Measurements from ENCODE around the gene A3GALT2.

Gene A3GALT2

DNA sequence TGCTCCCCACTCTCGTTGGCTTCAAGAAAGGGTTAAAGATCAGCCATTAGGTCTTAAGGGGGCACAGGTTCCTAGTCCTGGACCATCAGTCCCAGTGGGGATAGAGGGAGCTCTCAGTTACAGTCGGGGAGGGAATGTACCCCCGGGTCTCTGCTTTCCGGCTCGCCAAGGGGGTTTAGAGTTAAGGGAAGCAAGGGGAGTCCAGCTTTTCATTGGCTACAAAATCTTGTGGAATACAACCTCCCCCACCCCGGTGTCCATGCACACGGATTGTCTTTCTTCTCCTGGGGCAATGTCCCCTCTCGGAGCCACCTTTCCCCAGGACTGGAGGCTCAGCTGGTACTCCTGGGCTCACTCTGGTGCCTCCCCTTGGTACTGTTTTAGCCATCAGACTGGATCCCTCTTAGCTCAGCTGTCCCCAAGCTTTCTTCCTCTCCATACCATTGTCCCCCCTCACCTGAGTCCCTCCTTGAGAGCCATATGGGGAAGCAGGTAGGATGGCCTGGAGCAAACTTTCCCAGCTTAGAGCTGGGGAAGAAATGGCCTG is at the start of gene A3GALT2:
Gene A3GALT2 (minus strand): TSS at position 480 of the 547 bp plus-strand sequence. CDS start 0 bp downstream, at position 480.
- no peak for DNase-seq (ENCODE audit: low read depth in 2 of 2)

DNA sequence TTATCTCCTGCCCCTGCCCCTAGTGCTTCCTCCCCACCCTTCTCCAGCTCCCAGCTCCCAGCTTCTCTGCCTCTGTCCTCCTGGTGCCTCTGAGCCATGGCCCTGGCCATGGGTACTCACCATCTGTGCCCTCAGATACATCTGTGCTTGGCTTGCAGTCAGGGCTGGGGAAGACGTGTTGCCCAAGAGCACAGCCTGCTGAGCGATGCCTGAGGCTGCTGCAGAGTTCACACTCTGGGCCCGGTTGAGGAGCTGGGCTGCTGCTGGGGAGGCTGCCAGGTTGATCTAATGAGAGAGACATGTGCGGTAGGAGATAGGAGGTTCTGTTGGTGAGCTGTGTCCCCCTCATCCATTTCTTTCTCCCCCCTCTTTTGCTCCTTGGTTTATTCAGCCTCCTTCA is 49.4 kb upstream of the A3GALT2 start:
- no peak for DNase-seq (ENCODE audit: low read depth in 2 of 2)

DNA sequence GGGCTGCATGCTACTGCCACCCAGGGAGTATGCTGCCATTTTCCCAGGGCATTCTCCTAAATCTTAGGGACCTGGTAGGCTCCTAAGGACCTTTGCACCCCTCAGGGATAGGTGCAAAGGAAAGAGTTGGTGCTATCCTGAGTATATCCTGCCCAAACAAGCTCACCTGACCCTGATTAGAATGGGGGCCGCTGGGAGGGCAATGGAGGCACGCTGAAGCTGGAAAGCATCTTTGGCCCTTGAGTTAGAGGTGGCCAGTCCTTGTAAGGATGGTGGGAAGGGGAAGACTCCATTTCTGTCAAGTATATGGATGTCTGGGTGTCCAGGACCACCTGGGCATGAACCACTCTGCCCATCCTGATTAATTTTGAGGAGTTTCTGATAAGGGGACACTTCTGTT is 48.9 kb upstream of the A3GALT2 start:
- no peak for DNase-seq (ENCODE audit: low read depth in 2 of 2)

DNA sequence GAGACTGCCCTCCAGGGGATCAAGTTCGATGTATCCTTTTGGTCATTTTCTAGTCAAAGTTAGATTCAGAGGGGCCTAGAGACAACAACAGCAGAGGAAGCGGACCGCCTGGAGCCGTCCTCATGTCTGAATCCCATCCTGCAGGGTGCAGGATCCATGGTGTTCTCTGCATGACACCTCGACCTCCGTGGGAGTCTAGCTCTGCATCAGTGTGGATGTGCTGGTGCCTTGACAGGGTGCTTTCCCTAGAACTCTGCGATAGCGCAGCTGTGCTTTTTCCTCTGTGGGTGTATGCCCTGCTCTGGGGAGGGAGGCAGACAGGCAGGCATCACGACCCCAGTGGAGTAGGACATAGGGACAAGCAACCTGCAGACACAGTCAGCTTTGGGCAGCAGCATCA is 48.2 kb upstream of the A3GALT2 start:
- DNase-seq (ENCODE audit: low read depth in 2 of 2) = no peak

DNA sequence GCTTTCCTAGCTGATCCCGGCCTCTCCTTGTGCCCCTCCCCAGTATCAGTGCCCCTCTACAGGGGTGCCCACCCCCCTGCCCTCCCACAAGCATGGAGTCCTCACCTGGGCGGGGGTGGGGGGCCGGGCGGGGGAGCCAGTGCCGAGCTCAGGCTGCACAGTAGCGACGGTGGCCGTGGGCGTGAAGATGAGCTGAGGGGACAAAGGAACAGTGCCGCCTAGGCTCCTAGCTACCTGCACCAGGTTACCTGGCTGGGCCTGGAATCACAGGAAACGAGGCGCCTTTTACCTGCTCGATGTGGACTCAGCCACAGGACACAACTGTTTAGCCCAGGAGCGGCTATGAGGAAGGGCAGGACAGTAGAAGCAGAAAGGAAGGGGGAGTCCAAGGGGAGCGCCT is 47.5 kb upstream of the A3GALT2 start:
- DNase-seq (ENCODE audit: low read depth in 2 of 2) = no peak

DNA sequence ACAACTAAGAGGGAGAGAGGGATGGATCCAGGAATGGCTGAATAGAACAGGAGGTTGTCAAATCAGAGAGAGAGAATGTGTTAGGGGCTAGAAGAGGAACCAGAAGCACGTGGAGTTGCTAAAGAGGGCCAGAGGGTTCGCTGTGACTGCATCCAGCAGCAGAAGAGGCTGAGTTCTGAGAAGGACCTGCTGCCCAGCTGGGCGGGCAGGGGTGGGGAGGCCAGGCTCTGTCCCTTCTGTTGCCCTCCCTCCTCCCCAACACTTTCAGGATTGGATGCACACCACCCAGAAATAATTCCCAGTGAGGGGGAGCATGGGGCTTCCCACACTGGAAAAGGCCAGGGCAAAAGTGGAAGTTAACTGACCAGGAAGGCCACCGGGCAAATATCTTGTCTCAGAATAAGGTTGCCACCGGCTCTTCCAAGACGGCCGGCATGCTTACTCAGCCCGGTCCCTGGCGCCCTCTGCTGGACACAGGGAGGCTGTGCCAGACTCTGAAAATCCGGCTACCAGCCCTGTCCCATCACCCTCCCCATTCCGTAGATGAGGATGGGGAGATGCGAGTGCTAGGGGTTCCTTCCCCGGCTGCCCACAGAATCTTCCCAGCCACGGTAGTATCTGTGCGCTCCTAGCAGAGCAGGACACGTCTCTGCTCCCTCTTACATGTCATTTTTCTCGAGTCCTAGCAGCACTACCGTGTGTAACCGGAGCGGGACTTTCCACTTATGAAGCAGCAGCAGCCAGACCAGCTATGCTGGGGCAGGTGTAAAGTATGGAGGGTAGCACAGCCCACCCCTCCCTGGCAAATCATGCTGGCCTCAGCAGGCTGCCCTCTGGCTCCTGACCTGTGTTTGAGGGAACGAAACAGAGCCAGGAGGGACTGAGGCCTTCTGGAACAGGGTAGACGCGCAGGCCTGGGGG is 46.8 kb upstream of the A3GALT2 start:
- peak; percentile 69 to 79 for DNase-seq (ENCODE audit: low read depth in 2 of 2)

DNA sequence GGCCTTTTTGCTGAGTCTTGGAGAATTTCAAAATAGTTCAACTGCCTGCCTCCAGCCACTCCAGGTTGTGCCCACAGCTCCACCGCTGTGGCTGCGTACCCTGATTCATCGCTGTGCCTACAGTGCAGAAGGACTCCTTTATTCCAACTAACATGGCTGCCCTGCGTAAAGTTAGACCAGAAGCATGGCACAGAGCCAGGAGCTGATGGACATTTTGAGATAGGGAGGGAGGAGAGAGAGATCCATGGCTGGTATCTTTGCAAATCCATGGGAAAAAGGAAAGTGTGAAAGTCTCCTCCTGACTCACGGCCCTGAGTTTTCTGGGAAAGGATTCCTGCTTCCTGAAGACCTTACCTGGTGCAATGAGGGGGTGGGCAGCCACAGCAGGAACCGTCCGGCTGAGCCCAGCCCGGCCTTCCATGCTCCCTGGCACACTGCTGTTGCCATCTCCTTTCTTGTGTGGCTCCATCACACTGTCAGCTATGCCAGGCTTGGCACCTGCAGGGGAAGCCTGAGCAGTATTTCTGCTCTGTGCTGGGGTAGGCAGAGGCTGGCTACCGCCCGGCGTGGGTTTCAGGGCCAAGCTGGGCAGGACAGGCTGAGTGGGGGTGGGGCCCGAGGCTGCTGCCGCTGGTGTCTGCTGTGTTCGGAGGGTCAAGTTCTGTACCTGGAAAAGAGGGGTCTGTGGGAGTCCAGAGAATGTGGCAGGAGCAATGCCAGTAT is 46.0 kb upstream of the A3GALT2 start:
- no peak for DNase-seq (ENCODE audit: low read depth in 2 of 2)

DNA sequence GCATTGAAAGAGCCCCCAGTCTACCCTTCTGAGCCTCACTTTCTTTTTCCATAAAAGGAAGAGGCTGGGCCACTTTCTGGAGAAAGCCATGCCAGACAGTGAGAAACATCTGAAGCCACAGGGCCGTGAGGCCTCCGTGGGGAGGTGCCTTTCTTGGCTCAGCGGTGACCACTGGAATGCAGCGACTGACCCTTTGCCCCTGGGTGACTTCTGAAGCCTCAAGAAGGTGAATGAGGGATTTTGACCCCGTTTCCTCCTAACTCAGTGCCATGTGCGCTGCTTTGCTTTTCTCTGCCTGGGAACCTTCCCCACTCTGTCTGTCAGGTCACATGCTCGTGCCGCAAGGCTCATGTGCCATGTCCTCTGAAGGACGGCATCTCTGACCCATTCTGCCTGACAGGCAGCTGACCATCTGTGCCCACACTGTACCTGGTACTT is 44.7 kb upstream of the A3GALT2 start:
- no peak for DNase-seq (ENCODE audit: low read depth in 2 of 2)

DNA sequence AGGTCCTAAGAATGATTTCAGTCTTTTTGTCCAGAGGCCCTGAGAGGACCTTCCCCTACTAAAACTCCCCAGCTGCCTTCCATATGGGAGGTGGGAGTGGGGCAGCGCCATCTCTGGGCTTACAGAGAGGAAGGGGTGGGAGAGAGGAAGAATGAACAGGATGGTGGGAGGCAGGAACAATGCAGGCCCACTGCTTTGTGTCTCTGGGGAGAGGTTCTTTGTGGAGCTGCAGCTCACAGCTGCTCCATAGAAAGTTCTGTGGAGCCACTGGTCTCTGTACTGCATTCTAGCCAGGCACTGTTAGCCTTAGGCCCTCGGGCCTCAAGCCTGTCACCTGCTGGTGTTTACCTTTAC is 43.6 kb upstream of the A3GALT2 start:
- no peak for DNase-seq (ENCODE audit: low read depth in 2 of 2)

DNA sequence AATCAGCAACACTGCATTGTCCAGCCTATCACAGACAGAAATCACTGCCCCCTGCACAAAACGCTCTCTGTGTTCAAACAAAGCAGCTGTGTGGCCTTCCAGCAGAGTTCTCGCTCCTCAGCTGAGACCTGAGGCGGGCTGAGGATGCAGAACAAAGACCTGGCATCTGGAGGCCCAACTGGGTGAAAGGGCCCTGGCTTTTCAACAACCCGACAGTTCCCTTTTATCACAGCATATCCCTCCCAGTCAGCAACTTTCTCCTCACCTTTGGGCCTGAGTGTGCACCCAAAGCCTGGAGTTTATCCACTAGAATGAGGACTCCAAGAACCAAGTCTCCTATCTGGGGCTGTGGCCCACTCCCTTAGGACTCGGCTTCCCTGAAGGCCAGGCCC is 42.6 kb upstream of the A3GALT2 start:
- no peak for DNase-seq (ENCODE audit: low read depth in 2 of 2)

DNA sequence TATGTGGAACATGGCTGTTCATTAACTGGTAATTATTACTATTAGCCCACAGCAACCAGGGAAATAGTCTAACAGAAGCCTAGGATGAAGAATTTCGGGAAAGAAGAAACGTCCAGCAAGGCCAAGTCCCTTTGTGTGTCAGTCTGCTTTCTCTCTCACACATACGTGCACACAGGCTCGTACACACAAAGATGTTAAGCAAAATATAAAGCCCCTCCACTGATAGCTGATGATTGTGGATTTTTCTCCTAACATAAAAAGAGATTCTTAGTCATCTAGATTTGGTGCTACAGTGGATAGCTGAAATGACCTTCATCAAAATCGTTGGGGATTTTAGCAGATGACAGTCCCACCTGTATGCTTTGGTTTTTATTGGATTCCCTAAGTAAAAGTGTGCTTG is 42.1 kb upstream of the A3GALT2 start:
- no peak for DNase-seq (ENCODE audit: low read depth in 2 of 2)

DNA sequence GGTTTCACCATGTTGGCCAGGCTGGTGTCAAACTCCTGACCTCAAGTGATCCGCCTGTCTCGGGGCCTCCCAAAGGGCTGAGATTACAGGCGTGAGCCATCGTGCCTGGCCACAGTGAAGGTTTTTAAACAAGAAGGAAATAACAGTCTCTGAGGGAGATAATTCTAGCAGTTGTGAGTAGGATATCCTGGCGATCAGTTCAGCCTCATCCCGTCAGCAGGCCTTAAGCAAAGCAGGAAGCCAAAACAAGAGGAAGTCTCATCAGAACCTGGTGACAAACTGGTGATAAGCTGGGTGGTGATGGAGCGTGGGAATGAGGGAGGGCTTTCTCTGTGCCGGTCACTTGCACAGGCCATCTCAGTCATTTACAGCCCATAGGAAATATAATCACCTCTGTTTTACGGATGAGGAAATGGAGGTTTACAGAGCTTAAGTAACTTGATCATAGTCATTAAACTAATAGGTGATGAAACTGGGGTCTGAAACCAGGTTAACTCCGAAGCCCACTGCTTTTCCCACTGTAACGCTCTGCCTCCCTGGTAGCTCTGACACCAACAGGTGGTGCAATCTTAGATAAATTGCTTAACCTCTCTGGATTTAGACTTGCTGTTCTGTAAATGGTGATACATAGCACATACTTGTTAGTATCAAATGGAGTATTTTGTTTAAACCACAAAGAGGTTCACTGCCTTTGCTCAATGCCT is 40.8 kb upstream of the A3GALT2 start:
- no peak for DNase-seq (ENCODE audit: low read depth in 2 of 2)

DNA sequence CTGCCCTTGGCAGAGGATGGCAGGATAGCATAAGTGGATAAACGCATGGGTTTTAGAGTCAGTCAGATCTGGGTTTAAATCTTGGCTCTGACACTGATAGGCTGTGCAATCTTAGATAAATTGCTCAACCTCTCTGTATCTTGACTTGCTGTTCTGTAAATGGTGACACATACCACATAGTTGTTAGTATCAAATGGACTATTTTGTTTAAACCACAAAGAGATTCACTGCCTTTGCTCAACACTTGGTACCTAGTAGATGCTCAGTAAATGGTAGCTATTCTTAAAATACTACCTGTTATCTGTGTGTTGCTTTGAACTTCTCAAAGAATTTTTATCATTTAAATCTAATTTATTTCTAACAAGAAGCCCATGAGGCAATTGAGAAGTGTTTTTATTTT is 39.5 kb upstream of the A3GALT2 start:
- DNase-seq (ENCODE audit: low read depth in 2 of 2) = no peak

DNA sequence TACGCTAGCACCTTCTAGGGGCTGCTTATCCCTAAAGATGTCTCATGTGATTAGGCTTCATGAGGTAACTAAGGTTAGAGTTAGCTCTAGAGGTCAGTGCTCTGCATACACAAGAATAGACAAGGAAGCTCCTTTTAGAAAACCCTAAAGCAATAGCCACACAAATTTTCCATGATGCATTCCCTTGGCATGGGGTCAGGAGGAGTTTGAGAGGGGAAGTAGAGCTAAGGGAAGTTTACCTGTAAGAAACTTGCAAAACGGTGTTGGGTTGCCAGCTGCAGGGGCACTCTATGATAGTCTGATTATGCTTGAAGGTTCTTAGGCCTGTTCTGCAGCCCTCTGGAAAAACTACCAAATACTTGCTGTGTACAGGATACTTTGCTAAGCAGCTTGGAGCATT is 39.0 kb upstream of the A3GALT2 start:
- no peak for DNase-seq (ENCODE audit: low read depth in 2 of 2)

DNA sequence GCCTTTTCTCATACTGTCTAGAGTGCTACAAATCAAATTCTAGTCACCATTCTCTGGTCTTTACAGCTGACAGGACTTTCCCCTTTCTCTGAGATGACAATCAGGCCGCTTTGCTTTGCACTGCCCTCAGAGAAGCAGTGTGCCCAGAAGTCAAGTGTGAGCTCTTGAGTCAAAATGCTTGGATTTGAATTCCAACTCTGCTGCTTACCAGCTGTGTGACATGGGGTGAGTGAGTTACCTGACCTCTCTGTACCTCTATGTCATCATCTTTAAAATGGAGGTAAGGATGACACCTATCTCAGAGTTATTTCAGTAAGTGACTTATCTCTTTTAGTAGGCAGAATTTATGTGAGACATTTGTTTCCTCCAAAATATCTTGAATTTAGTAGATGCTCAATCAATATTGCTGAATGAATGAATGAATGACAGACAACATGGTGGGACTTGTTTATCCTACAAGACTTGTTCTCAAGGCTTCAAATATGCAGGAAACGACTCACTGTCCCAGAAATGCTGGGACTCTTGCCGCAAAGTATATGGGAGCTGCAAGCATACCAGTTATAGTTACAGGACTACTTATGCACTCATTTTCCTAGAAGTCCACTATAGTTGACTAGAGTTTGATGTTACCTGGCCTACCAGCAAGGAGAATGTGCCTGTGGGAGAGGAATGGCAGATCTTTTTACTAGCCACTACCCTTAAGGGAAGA is 38.1 kb upstream of the A3GALT2 start:
- no peak for DNase-seq (ENCODE audit: low read depth in 2 of 2)

DNA sequence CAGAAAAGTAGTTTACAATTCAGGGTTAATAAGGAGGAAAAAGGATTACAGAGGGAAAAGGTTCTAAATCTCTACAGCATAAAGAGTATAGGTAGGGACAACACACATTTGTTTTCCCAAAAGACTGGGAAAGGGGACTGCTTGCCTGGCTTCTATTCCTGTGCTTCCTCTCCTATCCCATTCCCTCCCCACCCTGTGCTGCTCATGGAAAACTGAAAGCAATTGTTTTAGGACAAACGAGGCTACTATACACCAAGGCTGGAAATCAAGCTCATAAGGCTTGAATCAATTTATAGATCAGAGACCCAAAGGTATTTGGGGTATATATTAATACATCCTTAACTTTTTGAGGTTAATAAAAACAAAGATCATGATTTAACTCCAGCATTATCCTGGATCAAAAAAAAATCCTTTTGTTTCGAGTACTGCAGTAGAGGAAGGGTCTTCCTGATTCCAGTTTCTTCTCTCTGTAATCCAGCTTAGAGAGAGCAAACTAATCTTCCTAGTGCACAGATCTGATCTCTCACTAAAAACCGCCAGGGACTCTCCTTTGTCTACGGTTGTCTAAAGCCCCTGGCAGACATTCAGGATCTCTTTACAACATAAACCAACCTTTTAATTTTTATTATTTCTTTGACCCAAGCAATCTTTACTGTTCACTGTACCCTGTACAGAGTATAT is 37.4 kb upstream of the A3GALT2 start:
- no peak for DNase-seq (ENCODE audit: low read depth in 2 of 2)

DNA sequence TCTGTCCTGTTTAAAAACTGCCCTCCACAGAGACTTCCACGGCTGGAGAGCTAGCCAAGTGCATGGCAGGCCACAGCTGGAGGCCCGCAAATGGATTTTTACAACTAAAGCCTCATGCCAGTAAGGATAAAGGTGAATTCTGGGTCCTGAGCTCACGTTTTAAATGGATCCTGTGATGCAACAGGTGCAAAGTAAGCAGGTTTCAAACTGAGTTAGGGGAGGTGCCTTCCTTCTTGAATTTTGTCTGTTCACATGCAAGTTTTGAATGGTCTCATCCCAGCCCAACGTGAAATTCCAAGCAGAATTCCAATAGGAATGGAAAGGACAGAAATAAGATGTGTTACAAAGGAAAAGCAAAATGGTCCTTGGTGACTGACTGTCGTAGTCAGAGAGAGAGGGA is 36.2 kb upstream of the A3GALT2 start:
- no peak for DNase-seq (ENCODE audit: low read depth in 2 of 2)

DNA sequence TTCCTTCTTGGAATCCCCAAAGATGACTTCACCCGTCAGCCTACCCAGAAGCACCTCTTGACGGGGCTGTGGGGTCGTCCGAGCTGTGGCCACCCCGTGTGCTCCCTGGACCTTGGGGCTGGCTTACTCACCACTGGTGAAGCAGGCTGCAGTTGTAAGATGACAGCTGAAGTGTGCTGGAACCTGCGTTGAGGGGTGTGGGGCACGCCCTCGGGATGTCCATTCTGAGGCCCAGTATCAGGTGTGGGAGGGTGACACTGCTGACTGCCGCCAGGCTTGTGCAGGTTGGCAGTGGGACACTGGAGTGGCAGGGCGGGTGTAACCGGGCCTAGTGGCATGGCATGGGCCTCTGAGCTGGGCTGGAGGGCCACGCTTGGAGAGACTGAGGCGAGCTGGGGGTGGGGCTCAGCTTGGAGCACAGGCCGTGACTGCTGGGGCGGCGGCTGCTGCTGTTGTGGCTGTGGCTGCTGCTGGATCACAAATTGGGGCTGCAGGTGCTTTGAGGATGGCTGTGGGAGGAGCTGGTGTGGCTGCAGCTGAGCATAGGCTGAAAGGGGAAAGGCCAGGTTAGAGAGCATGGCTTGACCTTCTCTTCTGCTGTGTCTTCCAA is 33.9 kb upstream of the A3GALT2 start:
- DNase-seq (ENCODE audit: low read depth in 2 of 2) = no peak

DNA sequence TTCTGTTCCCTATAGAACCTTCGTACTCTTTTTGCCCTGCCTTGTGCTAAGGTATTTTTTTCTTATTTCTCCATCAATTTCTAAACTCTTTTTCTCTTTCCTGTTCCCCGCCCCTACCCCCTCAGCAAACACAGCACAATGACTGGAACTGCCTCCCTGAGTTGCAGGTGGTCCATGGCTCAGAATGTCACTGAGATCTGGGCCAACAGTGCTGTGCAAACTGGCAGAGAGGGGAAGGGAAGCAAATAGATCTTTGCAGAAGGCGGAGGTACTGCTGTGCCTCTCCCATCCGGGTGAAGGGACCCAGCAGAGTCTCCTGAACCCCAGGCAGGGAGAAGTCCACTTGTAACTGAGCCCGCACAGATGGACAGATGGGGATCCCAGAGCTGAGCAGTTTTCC is 32.6 kb upstream of the A3GALT2 start:
- DNase-seq (ENCODE audit: low read depth in 2 of 2) = no peak

DNA sequence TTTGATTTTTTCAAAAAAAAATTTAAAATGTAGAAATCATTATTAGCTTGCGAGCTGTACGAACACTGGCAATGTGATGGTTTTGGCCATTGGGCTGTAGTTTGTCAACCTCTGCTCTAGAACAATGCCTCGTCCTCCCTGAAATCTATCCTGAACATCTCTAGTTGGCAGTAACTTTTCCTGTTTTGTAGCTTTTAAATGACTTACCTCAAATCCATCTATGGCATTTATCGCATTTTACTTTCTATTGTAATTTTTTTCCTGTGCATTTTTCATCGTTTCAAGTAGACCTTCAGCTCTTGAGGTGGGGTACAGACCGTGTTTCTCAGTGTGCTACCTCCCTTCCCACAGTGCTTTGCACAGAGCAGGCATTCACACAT is 30.4 kb upstream of the A3GALT2 start:
- DNase-seq (ENCODE audit: low read depth in 2 of 2) = no peak

All from stimulated activated CD8-positive, alpha-beta memory T cell treated with anti-CD3 and anti-CD28 coated beads, Interleukin-2, amount 100 ng/mL, for 1 hour (primary cell).